Neural cell (in vitro differentiated cells): ENCODE measurements around the gene SPHK2.

Source experiments
- EZH2 ChIP-seq: fragments of 200-600, 300-800 bp; shearing (Covaris generic), sonication (generic); IDR thresholded peaks from 2 replicates; pipeline ENCODE4 v1.6.1; 2014; ENCODE audit warnings: antibody characterized with exemption, low read length, borderline replicate concordance, mild to moderate bottlenecking; ENCODE audit not compliant: insufficient read depth, poor library complexity, severe bottlenecking
- SMC3 ChIP-seq: fragments of 450-650 bp; conservative IDR thresholded peaks from 2 replicates; pipeline ENCODE4 v1.6.1; 2014; ENCODE audit warnings: antibody characterized with exemption, mild to moderate bottlenecking, moderate library complexity; ENCODE audit not compliant: poor library complexity
- TF ChIP-seq, protein P1 (sequence below): fragments of 450-650 bp; IDR thresholded peaks from 2 replicates; pipeline ENCODE4 v1.5.1; 2014; ENCODE audit warnings: antibody characterized with exemption, mild to moderate bottlenecking, moderate library complexity; ENCODE audit not compliant: poor library complexity, severe bottlenecking
- TF ChIP-seq, protein P2 (sequence below): IDR thresholded peaks from 2 replicates; pipeline ENCODE4 v1.6.1; 2012; ENCODE audit warnings: borderline replicate concordance

DNA sequence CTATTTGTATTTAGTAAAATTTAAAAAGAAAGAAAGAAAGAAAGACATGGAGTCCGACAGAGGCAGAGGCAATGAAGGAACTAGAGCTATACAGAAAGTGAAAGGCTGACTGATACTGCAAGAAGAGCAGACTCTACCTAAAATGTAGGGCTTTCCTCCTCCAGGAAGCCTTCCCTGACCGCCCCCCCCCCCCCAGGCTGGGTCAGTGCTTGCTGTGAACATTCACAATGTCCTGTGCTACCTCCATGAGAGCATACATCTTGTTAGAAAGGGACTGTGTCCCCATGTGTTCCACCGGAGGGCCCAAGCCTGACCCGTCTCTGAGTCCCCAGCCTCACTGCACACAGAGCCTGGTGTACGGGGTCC, 32.4 kb downstream of the SPHK2 start:
- TF ChIP-seq SMC3 (no peak), EZH2 (no peak)
- TF ChIP-seq, protein P1, sequence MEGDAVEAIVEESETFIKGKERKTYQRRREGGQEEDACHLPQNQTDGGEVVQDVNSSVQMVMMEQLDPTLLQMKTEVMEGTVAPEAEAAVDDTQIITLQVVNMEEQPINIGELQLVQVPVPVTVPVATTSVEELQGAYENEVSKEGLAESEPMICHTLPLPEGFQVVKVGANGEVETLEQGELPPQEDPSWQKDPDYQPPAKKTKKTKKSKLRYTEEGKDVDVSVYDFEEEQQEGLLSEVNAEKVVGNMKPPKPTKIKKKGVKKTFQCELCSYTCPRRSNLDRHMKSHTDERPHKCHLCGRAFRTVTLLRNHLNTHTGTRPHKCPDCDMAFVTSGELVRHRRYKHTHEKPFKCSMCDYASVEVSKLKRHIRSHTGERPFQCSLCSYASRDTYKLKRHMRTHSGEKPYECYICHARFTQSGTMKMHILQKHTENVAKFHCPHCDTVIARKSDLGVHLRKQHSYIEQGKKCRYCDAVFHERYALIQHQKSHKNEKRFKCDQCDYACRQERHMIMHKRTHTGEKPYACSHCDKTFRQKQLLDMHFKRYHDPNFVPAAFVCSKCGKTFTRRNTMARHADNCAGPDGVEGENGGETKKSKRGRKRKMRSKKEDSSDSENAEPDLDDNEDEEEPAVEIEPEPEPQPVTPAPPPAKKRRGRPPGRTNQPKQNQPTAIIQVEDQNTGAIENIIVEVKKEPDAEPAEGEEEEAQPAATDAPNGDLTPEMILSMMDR: no peak
- TF ChIP-seq, protein P2, sequence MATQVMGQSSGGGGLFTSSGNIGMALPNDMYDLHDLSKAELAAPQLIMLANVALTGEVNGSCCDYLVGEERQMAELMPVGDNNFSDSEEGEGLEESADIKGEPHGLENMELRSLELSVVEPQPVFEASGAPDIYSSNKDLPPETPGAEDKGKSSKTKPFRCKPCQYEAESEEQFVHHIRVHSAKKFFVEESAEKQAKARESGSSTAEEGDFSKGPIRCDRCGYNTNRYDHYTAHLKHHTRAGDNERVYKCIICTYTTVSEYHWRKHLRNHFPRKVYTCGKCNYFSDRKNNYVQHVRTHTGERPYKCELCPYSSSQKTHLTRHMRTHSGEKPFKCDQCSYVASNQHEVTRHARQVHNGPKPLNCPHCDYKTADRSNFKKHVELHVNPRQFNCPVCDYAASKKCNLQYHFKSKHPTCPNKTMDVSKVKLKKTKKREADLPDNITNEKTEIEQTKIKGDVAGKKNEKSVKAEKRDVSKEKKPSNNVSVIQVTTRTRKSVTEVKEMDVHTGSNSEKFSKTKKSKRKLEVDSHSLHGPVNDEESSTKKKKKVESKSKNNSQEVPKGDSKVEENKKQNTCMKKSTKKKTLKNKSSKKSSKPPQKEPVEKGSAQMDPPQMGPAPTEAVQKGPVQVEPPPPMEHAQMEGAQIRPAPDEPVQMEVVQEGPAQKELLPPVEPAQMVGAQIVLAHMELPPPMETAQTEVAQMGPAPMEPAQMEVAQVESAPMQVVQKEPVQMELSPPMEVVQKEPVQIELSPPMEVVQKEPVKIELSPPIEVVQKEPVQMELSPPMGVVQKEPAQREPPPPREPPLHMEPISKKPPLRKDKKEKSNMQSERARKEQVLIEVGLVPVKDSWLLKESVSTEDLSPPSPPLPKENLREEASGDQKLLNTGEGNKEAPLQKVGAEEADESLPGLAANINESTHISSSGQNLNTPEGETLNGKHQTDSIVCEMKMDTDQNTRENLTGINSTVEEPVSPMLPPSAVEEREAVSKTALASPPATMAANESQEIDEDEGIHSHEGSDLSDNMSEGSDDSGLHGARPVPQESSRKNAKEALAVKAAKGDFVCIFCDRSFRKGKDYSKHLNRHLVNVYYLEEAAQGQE: no peak
